GM19463 (cell line): ENCODE results near the gene AHSA1.

Experiments used
- ATAC-seq: cut with Tn5 transposase; IDR thresholded peaks from one replicate; pipeline ENCODE4 v1.9.1; 2021; ENCODE audit warnings: mild to moderate bottlenecking, moderate library complexity; ENCODE audit not compliant: unreplicated experiment

The AHSA1 gene

DNA sequence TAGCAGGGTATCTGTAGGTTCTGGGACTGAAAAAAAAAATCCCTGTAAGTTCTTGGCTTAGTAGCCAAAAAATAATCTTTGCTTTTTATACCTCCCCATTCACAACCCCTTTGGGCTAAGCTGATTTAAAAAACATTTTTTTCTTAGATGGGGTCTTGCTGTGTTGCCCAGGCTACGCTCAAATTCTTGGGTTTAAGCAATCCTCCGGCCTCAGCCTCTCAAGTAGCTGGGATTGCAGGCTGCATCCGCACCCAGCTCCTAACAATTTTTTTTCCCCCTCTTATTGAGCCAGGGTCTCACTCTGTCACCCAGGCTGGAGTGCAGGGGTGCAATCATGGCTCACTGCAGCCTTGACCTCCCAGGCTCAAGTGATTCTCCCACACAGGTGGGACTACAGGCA, 49.9 kb downstream of the AHSA1 start:
- ATAC-seq = no peak

DNA sequence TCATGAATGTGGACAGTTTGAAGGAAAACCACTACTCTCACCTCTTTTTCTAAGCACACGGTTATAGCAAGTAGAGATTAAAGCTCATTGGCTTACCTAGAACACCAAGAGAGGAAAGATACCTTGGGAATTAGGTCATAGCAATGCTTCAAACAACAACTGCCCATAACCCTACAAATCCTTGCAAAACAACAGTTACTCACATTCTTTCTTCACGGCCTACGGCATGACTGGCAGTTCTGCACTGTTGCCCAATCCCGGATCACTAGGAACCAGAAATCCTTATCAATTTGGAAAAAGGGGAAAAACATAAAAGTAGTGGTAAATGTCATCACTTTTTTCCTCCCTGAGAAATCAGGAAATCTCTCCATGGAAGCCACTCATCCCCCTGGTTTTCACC, 50.4 kb downstream of the AHSA1 start:
- ATAC-seq = no peak

DNA sequence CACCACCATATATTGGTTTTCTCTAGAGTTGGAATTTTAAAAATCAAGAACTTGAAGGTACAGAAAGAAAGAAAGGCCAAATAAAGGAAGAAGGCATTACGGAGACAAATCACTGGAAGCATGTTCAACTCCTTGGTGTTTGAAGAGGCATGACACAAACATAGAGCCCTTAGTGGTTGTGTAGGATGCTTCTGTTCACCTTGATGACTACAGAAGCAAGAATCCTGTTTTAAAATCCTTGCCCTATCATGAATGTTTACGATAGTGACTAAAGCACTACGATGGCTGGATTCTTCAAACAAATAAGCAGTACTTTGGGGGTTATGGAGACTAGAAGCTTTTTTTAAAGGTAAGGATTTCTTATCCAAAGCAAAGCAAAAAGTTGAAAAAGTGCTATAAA, 51.0 kb downstream of the AHSA1 start:
- ATAC-seq = no peak

- no peak for ATAC-seq
These were observed 51.5 kb downstream of the AHSA1 start for GRCh38 chr14:77509366-77509765.

DNA sequence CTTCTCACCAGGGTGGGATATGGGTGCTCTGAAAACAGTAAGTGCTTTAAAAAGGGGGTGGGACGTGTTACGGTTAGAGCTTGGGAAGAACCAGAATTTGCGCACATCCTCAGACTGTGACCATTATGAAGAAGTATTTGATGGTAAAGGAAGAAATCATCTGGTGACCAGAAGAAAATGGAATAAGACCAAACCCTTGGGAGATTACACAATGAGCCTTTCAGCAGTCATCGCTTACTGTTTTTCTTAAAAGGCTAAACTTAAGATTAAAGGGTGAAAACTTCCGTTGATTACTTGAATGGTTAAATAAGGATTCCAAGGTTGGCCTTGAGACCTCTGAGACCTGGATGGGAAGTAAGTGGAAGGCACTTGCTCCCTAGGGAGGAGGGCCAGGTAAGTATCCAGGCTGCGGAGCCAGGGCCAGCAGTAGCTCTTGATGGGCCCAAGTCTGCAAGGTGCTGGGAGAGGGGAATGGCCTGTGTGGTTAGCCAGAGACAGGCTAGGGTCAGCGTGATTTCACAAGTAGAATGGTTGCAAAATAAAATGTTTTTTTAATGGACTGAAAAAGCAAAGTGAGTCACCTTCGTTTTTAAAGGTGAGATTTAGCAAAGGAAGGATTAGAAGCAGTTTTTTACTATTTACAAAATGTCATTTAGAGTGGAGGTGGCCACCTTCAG, 53.7 kb downstream of the AHSA1 start:
- ATAC-seq = no peak

GRCh38 chr14:77516126-77516525, 58.2 kb downstream of the AHSA1 start:
- ATAC-seq = no peak
